Activated CD8-positive, alpha-beta T cell treated with anti-CD3 and anti-CD28 coated beads, Interleukin-2, amount 10 ng/mL, durations not matched to agents 7 days and 5 days (primary cell): ENCODE data around the gene PRMT6. TPM values are rescaled to one million over a fixed set of nuclear protein-coding genes. Genes with fewer than 3 reads are reported as not detected.

ENCODE experiments used
- ATAC-seq: fragments of 150-1000 bp; cut with Tn5 transposase; one replicate; pipeline ENCODE4 v1.10.0; 2021; ENCODE audit warnings: moderate library complexity
- CTCF ChIA-PET: fragments of 350-600 bp; sonication (Branson Sonifier 250); formaldehyde crosslinking; loops from one replicate; lab custom pipeline; 2021; ENCODE audit warnings: antibody characterized with exemption; lab: Charles Lee
- POLR2A ChIA-PET: fragments of 350-600 bp; sonication (Branson Sonifier 250); formaldehyde crosslinking; loops from one replicate; lab custom pipeline; 2021; ENCODE audit warnings: antibody characterized with exemption; lab: Charles Lee
- DNase-seq: peaks from one replicate; pipeline ENCODE4 v3.0.0-alpha.2; 2020
- H3K27ac Mint-ChIP-seq: one replicate; pipeline ENCODE4 v1.8.0; 2021; ENCODE audit warnings: mild to moderate bottlenecking, mixed read lengths
- H3K27me3 Mint-ChIP-seq: one replicate; pipeline ENCODE4 v1.8.0; 2021; ENCODE audit warnings: low read depth, mixed read lengths
- H3K36me3 Mint-ChIP-seq: one replicate; pipeline ENCODE4 v1.8.0; 2021; ENCODE audit warnings: low read depth, mixed read lengths
- H3K4me1 Mint-ChIP-seq: one replicate; pipeline ENCODE4 v1.8.0; 2021; ENCODE audit warnings: low read depth, mixed read lengths
- H3K4me3 Mint-ChIP-seq: one replicate; pipeline ENCODE4 v1.8.0; 2021; ENCODE audit warnings: mild to moderate bottlenecking, mixed read lengths
- H3K9me3 Mint-ChIP-seq: one replicate; pipeline ENCODE4 v1.8.0; 2022; ENCODE audit warnings: mixed read lengths; ENCODE audit not compliant: insufficient read depth
- total RNA-seq, 2 experiments: library from RNA; stranded (reverse); gene quantifications; one replicate each; pipeline ENCODE4 v1.2.3, GENCODE V29; 2021

PRMT6 gene
- total RNA-seq, 2 experiments from 2014 or later = 17.5 to 19.2 TPM

GRCh38 chr1:107096690-107097089 is 40.2 kb downstream of the PRMT6 start:
- no peaks in the 10 kb centered on the region for H3K36me3 Mint-ChIP-seq
- no peak overlapping the region for H3K27ac Mint-ChIP-seq
- no peaks in the 10 kb centered on the region for H3K27me3 Mint-ChIP-seq
- ChIA-PET CTCF (no interaction called here), POLR2A (no interaction called here)
- H3K4me1 Mint-ChIP-seq = no peaks in the 10 kb centered on the region
- ATAC-seq (no peak), DNase-seq (no peak)
- no peak overlapping the region for H3K4me3 Mint-ChIP-seq
- H3K9me3 Mint-ChIP-seq = no peaks in the 10 kb centered on the region

DNA sequence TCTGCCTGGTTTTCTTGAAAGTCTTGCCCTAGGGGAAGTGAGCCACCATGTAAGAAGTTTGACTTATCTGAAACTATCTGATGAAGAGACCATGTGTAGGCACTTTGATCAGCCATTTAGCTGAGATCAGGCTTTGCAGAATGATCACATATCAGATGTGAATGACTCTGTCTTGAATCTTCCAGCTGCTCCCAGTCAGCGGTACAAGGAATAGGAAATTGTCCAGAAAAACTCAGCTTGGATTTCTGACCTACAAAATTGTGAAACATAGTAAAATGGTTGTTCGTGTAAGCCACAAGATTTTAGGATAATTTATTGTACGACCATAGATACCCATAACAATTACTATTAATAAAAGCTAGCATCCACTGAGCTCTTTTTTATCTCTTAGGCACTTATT is 42.5 kb downstream of the PRMT6 start:
- no peaks in the 10 kb centered on the region for H3K36me3 Mint-ChIP-seq
- CTCF ChIA-PET = no interaction called here
- no peaks in the 10 kb centered on the region for H3K27me3 Mint-ChIP-seq
- H3K4me1 Mint-ChIP-seq = no peaks in the 10 kb centered on the region
- POLR2A ChIA-PET = no interaction called here
- no peak for ATAC-seq
- no peak overlapping the region for H3K4me3 Mint-ChIP-seq
- no peak for DNase-seq
- no peaks in the 10 kb centered on the region for H3K9me3 Mint-ChIP-seq
- H3K27ac Mint-ChIP-seq = no peak overlapping the region

DNA sequence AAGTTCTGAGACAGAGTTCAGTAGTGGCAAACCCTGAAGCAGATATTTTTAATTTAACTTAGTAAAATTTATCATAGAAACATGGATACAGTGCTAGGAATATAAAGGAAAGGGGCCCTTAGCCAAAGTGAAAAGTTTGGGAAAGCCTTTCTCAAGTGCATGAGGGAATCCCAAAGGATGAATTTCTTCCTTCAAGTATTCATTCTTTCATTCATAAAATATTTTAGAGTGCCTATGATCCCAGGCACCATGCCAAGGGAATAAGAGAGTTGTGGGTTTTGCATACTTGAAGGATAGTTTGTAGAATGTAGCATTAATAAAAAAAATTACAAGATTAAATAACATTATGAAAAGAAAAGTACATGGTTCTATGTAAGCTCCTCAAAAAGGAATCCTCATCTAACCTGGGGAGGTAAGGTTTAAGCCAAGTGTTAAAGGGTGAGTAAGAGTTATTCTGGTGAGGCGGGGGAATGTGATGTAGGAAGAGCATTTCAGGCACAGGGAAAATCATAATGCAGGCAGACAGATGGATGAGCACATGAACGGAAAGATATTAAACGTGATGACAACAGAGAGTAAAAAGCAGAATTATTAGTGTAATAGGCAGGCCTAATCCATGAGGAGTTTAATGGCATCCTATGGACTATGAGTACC is 44.0 kb downstream of the PRMT6 start:
- DNase-seq (no peak), ATAC-seq (no peak)
- Mint-ChIP-seq H3K9me3 (no peaks in the 10 kb centered on the region), H3K36me3 (no peaks in the 10 kb centered on the region), H3K27me3 (no peaks in the 10 kb centered on the region), H3K27ac (no peak overlapping the region), H3K4me3 (no peak overlapping the region), H3K4me1 (no peaks in the 10 kb centered on the region)
- ChIA-PET POLR2A (no interaction called here), CTCF (no interaction called here)

GRCh38 chr1:107105914-107106313 is 49.4 kb downstream of the PRMT6 start:
- H3K4me1 Mint-ChIP-seq = no peaks in the 10 kb centered on the region
- no peak for DNase-seq
- ATAC-seq = no peak
- no peak overlapping the region for H3K4me3 Mint-ChIP-seq
- H3K36me3 Mint-ChIP-seq = no peaks in the 10 kb centered on the region
- H3K9me3 Mint-ChIP-seq = no peaks in the 10 kb centered on the region
- H3K27me3 Mint-ChIP-seq = no peaks in the 10 kb centered on the region
- ChIA-PET CTCF (no interaction called here), POLR2A (interaction anchor here (0.7 kb wide), 1 partner anchor 30 kb away, joined by 3 read pairs; no protein-coding TSS in a partner anchor)
- no peak overlapping the region for H3K27ac Mint-ChIP-seq

Other genes with a start within 250 kb of the PRMT6 start
- not detected for gene NTNG1, start 84.4 kb downstream of the PRMT6 start, total RNA-seq